ENCODE data around the gene PARP11. TPM values are rescaled to one million over a fixed set of nuclear protein-coding genes. Genes with fewer than 3 reads are reported as not detected.

The PARP11 gene
- total and polyA plus RNA-seq, 9 donors: 5.0 to 10.4 (median 6.2) TPM

- H3K9me3 ChIP-seq (replicated peaks; ENCODE audit: control insufficient read depth, low read depth, low read length): peaks cover 4% of the 10 kb centered on the region
- H3K4me3 ChIP-seq (ENCODE audit: low read length): no peak overlapping the region
- 90% methylated on average over 4 of the region's 6 CpGs for WGBS (ENCODE audit: insufficient coverage)
- no peak overlapping the region for H3K27ac ChIP-seq (ENCODE audit: low read length)
- H3K27me3 ChIP-seq (ENCODE audit: control insufficient read depth, insufficient read depth, low read length): no peaks in the 10 kb centered on the region
- no peaks in the 10 kb centered on the region for H3K4me1 ChIP-seq (ENCODE audit: control insufficient read depth, insufficient read depth, low read length)
- no peaks in the 10 kb centered on the region for H3K36me3 ChIP-seq (ENCODE audit: control insufficient read depth, insufficient read depth, low read length)
- DNase-seq: no peak
These were observed 39.4 kb downstream of the PARP11 start for GRCh38 chr12:3833670-3834310.

- 86% methylated on average over 1 of the region's 3 CpGs for WGBS (ENCODE audit: insufficient coverage)
- H3K4me1 ChIP-seq (ENCODE audit: control insufficient read depth, insufficient read depth, low read length): no peaks in the 10 kb centered on the region
These were observed 40.5 kb downstream of the PARP11 start for GRCh38 chr12:3832738-3833137.

GRCh38 chr12:3828888-3829287, 44.3 kb downstream of the PARP11 start:
- H3K36me3 ChIP-seq (ENCODE audit: control insufficient read depth, insufficient read depth, low read length): peaks cover 8% of the 10 kb centered on the region
- no peak overlapping the region for H3K27ac ChIP-seq (ENCODE audit: low read length)
- no peak for DNase-seq
- 100% methylated on average over 1 of the region's 3 CpGs for WGBS (ENCODE audit: insufficient coverage)
- H3K9me3 ChIP-seq (replicated peaks; ENCODE audit: control insufficient read depth, low read depth, low read length): no peaks in the 10 kb centered on the region
- H3K4me3 ChIP-seq (ENCODE audit: low read length): no peak overlapping the region
- no peaks in the 10 kb centered on the region for H3K4me1 ChIP-seq (ENCODE audit: control insufficient read depth, insufficient read depth, low read length)
- H3K27me3 ChIP-seq (ENCODE audit: control insufficient read depth, insufficient read depth, low read length): no peaks in the 10 kb centered on the region

More at GRCh38 chr12:3832738-3833137, 40.5 kb downstream of the PARP11 start:
- Histone ChIP-seq H3K9me3 (replicated peaks; ENCODE audit: control insufficient read depth, low read depth, low read length) (peaks cover 4% of the 10 kb centered on the region), H3K36me3 (ENCODE audit: control insufficient read depth, insufficient read depth, low read length) (peaks cover 2% of the 10 kb centered on the region), H3K4me3 (ENCODE audit: low read length) (no peak overlapping the region), H3K27ac (ENCODE audit: low read length) (no peak overlapping the region), H3K27me3 (ENCODE audit: control insufficient read depth, insufficient read depth, low read length) (no peaks in the 10 kb centered on the region)
- DNase-seq: no peak

- Histone ChIP-seq H3K36me3 (ENCODE audit: control insufficient read depth, insufficient read depth, low read length) (peaks cover 8% of the 10 kb centered on the region), H3K27me3 (ENCODE audit: control insufficient read depth, insufficient read depth, low read length) (no peaks in the 10 kb centered on the region), H3K27ac (ENCODE audit: low read length) (no peak overlapping the region), H3K9me3 (replicated peaks; ENCODE audit: control insufficient read depth, low read depth, low read length) (no peaks in the 10 kb centered on the region), H3K4me1 (ENCODE audit: control insufficient read depth, insufficient read depth, low read length) (no peaks in the 10 kb centered on the region), H3K4me3 (ENCODE audit: low read length) (no peak overlapping the region)
- no peak for DNase-seq
- 68% methylated on average over 2 of the region's 3 CpGs for WGBS (ENCODE audit: insufficient coverage)
These were observed 45.7 kb downstream of the PARP11 start for GRCh38 chr12:3827301-3828000.

- no peaks in the 10 kb centered on the region for H3K9me3 ChIP-seq (replicated peaks; ENCODE audit: control insufficient read depth, low read depth, low read length)
- no peak overlapping the region for H3K4me3 ChIP-seq (ENCODE audit: low read length)
- no peak for DNase-seq
- H3K36me3 ChIP-seq (ENCODE audit: control insufficient read depth, insufficient read depth, low read length): peaks cover 7% of the 10 kb centered on the region
- no peaks in the 10 kb centered on the region for H3K4me1 ChIP-seq (ENCODE audit: control insufficient read depth, insufficient read depth, low read length)
- no peak overlapping the region for H3K27ac ChIP-seq (ENCODE audit: low read length)
- no peaks in the 10 kb centered on the region for H3K27me3 ChIP-seq (ENCODE audit: control insufficient read depth, insufficient read depth, low read length)
- no CpG with 5 or more reads among the region's 1 CpG for WGBS (ENCODE audit: insufficient coverage)
These were observed 51.8 kb downstream of the PARP11 start for GRCh38 chr12:3821441-3821840.

- 88% methylated on average over 1 of the region's 3 CpGs for WGBS (ENCODE audit: insufficient coverage)
- H3K27me3 ChIP-seq (ENCODE audit: control insufficient read depth, insufficient read depth, low read length): no peaks in the 10 kb centered on the region
- H3K36me3 ChIP-seq (ENCODE audit: control insufficient read depth, insufficient read depth, low read length): peaks cover 2% of the 10 kb centered on the region
These were observed 53.1 kb downstream of the PARP11 start for GRCh38 chr12:3820122-3820521.

GRCh38 chr12:3816266-3816665, 56.9 kb downstream of the PARP11 start:
- 94% methylated on average over 2 of the region's 2 CpGs for WGBS (ENCODE audit: insufficient coverage)
- no peak for DNase-seq
- Histone ChIP-seq H3K27me3 (ENCODE audit: control insufficient read depth, insufficient read depth, low read length) (no peaks in the 10 kb centered on the region), H3K27ac (ENCODE audit: low read length) (no peak overlapping the region), H3K36me3 (ENCODE audit: control insufficient read depth, insufficient read depth, low read length) (peaks cover under 1% of the 10 kb centered on the region), H3K4me3 (ENCODE audit: low read length) (no peak overlapping the region), H3K4me1 (ENCODE audit: control insufficient read depth, insufficient read depth, low read length) (no peaks in the 10 kb centered on the region), H3K9me3 (replicated peaks; ENCODE audit: control insufficient read depth, low read depth, low read length) (no peaks in the 10 kb centered on the region)

More at GRCh38 chr12:3820122-3820521, 53.1 kb downstream of the PARP11 start:
- Histone ChIP-seq H3K4me1 (ENCODE audit: control insufficient read depth, insufficient read depth, low read length) (no peaks in the 10 kb centered on the region), H3K27ac (ENCODE audit: low read length) (no peak overlapping the region), H3K9me3 (replicated peaks; ENCODE audit: control insufficient read depth, low read depth, low read length) (no peaks in the 10 kb centered on the region), H3K4me3 (ENCODE audit: low read length) (no peak overlapping the region)
- no peak for DNase-seq

- Histone ChIP-seq H3K9me3 (replicated peaks; ENCODE audit: control insufficient read depth, low read depth, low read length) (no peaks in the 10 kb centered on the region), H3K4me3 (ENCODE audit: low read length) (no peak overlapping the region), H3K27me3 (ENCODE audit: control insufficient read depth, insufficient read depth, low read length) (no peaks in the 10 kb centered on the region), H3K27ac (ENCODE audit: low read length) (no peak overlapping the region), H3K36me3 (ENCODE audit: control insufficient read depth, insufficient read depth, low read length) (peaks cover 2% of the 10 kb centered on the region), H3K4me1 (ENCODE audit: control insufficient read depth, insufficient read depth, low read length) (no peaks in the 10 kb centered on the region)
- WGBS (ENCODE audit: insufficient coverage): no CpG with 5 or more reads among the region's 4 CpGs
- DNase-seq: no peak
These were observed 58.0 kb downstream of the PARP11 start for GRCh38 chr12:3815094-3815766.

GRCh38 chr12:3810540-3810939, 62.7 kb downstream of the PARP11 start:
- Histone ChIP-seq H3K36me3 (ENCODE audit: control insufficient read depth, insufficient read depth, low read length) (peaks cover 14% of the 10 kb centered on the region), H3K4me3 (ENCODE audit: low read length) (no peak overlapping the region), H3K27me3 (ENCODE audit: control insufficient read depth, insufficient read depth, low read length) (no peaks in the 10 kb centered on the region), H3K4me1 (ENCODE audit: control insufficient read depth, insufficient read depth, low read length) (no peaks in the 10 kb centered on the region), H3K9me3 (replicated peaks; ENCODE audit: control insufficient read depth, low read depth, low read length) (no peaks in the 10 kb centered on the region), H3K27ac (ENCODE audit: low read length) (no peak overlapping the region)
- DNase-seq: no peak

GRCh38 chr12:3810016-3810370, 63.2 kb downstream of the PARP11 start:
- 93% methylated on average over 4 of the region's 5 CpGs for WGBS (ENCODE audit: insufficient coverage)
- no peak for DNase-seq
- H3K27me3 ChIP-seq (ENCODE audit: control insufficient read depth, insufficient read depth, low read length): no peaks in the 10 kb centered on the region
- no peak overlapping the region for H3K4me3 ChIP-seq (ENCODE audit: low read length)
- H3K9me3 ChIP-seq (replicated peaks; ENCODE audit: control insufficient read depth, low read depth, low read length): no peaks in the 10 kb centered on the region
- no peak overlapping the region for H3K27ac ChIP-seq (ENCODE audit: low read length)
- H3K36me3 ChIP-seq (ENCODE audit: control insufficient read depth, insufficient read depth, low read length): peaks cover 14% of the 10 kb centered on the region
- no peaks in the 10 kb centered on the region for H3K4me1 ChIP-seq (ENCODE audit: control insufficient read depth, insufficient read depth, low read length)

Data from muscle of leg (tissue), 11 donors.